Activated CD4-positive, alpha-beta T cell treated with anti-CD3 and anti-CD28 coated beads for 36 hours (primary cell): ENCODE measurements around the gene M1AP. TPM values are rescaled to one million over a fixed set of nuclear protein-coding genes. Genes with fewer than 3 reads are reported as not detected.

Experiments
- ATAC-seq: fragments of 200-7000 bp; cut with Tn5 transposase; one replicate; pipeline ENCODE4 v1.10.0; 2021; ENCODE audit warnings: mild to moderate bottlenecking, moderate library complexity
- CTCF ChIA-PET: fragments of 350-600 bp; sonication (Branson Sonifier 250); formaldehyde crosslinking; loops from one replicate; lab custom pipeline; 2021; ENCODE audit warnings: antibody characterized with exemption; lab: Charles Lee
- POLR2A ChIA-PET: fragments of 350-600 bp; sonication (Branson Sonifier 250); formaldehyde crosslinking; loops from one replicate; lab custom pipeline; 2021; ENCODE audit warnings: antibody characterized with exemption, inconsistent platforms; lab: Charles Lee
- DNase-seq: peaks from one replicate; pipeline ENCODE4 v3.0.0-alpha.2; 2020
- H3K27ac Mint-ChIP-seq: one replicate; pipeline ENCODE4 v1.8.0; 2021; ENCODE audit warnings: mixed read lengths
- H3K27me3 Mint-ChIP-seq: one replicate; pipeline ENCODE4 v1.8.0; 2021; ENCODE audit warnings: mixed read lengths
- H3K36me3 Mint-ChIP-seq: one replicate; pipeline ENCODE4 v1.8.0; 2021; ENCODE audit warnings: low read depth, mixed read lengths
- H3K4me1 Mint-ChIP-seq: one replicate; pipeline ENCODE4 v1.8.0; 2021; ENCODE audit warnings: mixed read lengths
- H3K4me3 Mint-ChIP-seq: one replicate; pipeline ENCODE4 v1.8.0; 2021; ENCODE audit warnings: mild to moderate bottlenecking, moderate library complexity, mixed read lengths
- H3K9me3 Mint-ChIP-seq: one replicate; pipeline ENCODE4 v1.8.0; 2021; ENCODE audit warnings: low read depth, mixed read lengths
- intact Hi-C, 2 experiments: fragments of 100-400 bp; cut with DNase I in 1 of 2; cut with micrococcal nuclease in 1 of 2; formaldehyde crosslinking; loops; one replicate each; pipeline versions ENCODE4 v1.14.2 to v1.15.1; 2022 to 2024; cut with DNase I, micrococcal nuclease
- total RNA-seq, 2 experiments: library from RNA; stranded (reverse); gene quantifications; one replicate each; pipeline ENCODE4 v1.2.3, GENCODE V29; 2021

Gene M1AP
- total RNA-seq, 2 experiments from 2014 or later = 0.18 to 0.33 TPM

DNA sequence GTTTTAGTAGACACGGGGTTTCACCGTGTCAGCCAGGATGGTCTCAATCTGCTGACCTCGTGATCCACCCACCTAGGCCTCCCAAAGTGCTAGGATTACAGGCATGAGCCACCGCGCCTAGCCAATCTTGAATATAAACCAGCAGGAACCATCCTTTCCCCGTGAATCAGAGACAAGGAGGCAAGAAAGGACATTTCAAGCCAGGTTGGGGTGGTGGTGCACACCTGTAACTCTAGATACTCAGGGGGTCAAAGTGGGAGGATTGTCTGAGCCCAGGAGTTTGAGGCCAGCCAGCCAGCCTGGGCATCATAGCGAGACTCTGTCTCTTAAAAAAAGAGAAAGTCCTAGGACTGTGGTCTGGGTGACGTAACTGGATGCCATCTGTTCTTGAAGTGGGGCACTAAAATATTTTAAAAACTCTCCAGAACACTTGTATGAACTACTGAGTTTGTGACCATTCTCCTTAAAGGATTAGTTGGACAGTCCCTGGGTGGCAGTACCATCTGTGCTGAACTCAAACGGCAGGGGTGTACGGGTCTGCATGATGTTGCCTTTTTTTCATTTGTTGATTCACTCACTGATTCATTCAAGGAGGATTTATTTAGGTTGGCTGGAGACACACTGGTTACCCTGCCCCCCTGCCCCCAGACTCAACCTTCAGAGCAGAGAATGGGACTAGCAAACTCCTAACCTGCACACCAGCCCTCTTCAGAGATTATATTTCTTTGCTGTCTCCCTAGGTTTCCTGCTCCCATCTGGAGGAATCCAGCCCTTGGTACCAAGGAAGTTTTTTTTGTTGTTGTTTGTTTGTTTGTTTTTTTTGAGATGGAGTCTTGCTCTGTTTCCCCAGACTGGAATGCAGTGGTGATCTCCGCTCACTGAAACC, 136.8 kb downstream of the M1AP start:
- H3K36me3 Mint-ChIP-seq = peaks cover 7% of the 10 kb centered on the region
- no peak overlapping the region for H3K4me3 Mint-ChIP-seq
- H3K4me1 Mint-ChIP-seq = peaks cover 26% of the 10 kb centered on the region
- intact Hi-C loops = no loop called here
- ChIA-PET CTCF (interaction anchor here (1.1 to 1.7 kb wide), 3 partner anchors 8 to 11 kb away, joined by 3 to 7 read pairs (median 6); no protein-coding TSS in a partner anchor), POLR2A (no interaction called here)
- H3K27me3 Mint-ChIP-seq = peaks cover 41% of the 10 kb centered on the region
- ATAC-seq = no peak
- DNase-seq = no peak
- no peak overlapping the region for H3K27ac Mint-ChIP-seq
- H3K9me3 Mint-ChIP-seq = no peaks in the 10 kb centered on the region

DNA sequence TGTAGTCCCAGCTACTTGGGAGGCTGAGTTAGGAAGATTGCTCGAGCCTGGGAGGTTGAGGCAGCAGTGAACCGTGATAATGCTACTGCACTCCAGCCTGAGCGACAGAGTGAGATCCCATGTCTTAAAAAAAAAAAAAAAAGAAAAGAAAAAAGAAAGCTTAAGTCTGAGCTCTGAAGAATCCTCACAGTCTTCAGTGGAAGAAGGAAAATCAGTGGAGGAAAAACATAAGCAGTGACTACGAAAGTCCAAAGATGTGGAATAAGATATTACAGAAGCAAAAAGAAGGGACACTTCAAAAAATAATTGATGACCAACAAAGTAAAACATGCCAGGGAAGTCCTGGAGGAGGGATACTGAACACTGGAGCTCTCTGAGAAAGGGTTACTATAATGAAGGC, 137.9 kb downstream of the M1AP start:
- H3K36me3 Mint-ChIP-seq = peaks cover 15% of the 10 kb centered on the region
- peaks cover 36% of the 10 kb centered on the region for H3K27me3 Mint-ChIP-seq
- POLR2A ChIA-PET = interaction anchor here (0.9 to 1.7 kb wide), 2 partner anchors 16 to 52 kb away, joined by 3 to 5 read pairs; partner anchors contain the start of genes DQX1 and WBP1
- no peak overlapping the region for H3K27ac Mint-ChIP-seq
- DNase-seq = no peak
- no peaks in the 10 kb centered on the region for H3K9me3 Mint-ChIP-seq
- intact Hi-C loops = no loop called here
- peaks cover 26% of the 10 kb centered on the region for H3K4me1 Mint-ChIP-seq
- H3K4me3 Mint-ChIP-seq = no peak overlapping the region
- CTCF ChIA-PET = interaction anchor here (1.1 to 1.7 kb wide), 4 partner anchors 9 to 27 kb away, joined by 3 to 7 read pairs (median 6); partner anchors contain the start of genes CCDC142 and TTC31
- no peak for ATAC-seq

DNA sequence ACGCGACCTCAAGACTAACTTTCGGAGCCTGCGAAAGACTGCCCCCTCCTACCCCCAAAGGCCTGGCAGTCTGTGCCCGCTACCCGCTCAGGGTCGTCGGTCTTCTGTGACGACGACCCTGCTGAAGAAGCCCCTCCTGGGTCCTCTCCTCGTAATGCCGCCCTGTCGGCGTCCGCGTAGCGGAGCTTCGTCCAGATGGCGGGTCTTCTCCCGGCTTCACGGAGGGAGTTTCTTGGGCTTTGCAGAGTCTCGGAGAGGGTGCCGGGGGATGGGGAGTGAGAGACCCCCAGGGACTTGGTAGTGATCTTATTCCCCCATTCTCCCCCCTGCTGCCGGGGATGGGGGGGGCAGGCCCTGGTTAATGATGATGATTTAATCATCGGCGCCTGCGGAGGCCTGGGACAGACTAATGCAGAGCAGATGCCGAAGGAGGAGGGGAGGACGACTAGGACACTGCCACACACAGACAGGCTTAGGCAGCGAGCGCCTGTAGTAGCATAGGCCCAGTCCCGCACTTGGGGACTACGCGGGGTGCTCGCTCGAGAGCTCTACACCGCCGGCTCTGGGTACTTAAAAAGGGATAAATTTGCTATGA, 140.1 kb downstream of the M1AP start:
- peaks cover 34% of the 10 kb centered on the region for H3K36me3 Mint-ChIP-seq
- no peaks in the 10 kb centered on the region for H3K9me3 Mint-ChIP-seq
- H3K4me1 Mint-ChIP-seq = peaks cover 35% of the 10 kb centered on the region
- ChIA-PET POLR2A (interaction anchor here (0.6 kb wide), 1 partner anchor 86 kb away, joined by 3 read pairs; no protein-coding TSS in a partner anchor), CTCF (interaction anchor here (0.5 to 2.0 kb wide), 4 partner anchors 23 to 80 kb away, joined by 3 to 6 read pairs (median 4); no protein-coding TSS in a partner anchor)
- ATAC-seq (peak; percentile 16), DNase-seq (peak; percentile 51)
- peak overlapping the region; percentile 93 for H3K4me3 Mint-ChIP-seq
- H3K27me3 Mint-ChIP-seq = peaks cover 39% of the 10 kb centered on the region
- intact Hi-C loops = loop anchor here (1.0 to 5.0 kb wide), 10 partner anchors 21 to 771 kb away; partner anchors contain the start of genes AUP1 (in 2 of the 2), HTRA2 (in 2 of the 2), TTC31 (in 2 of the 2) and DOK1 (in 1 of the 2)
- peak overlapping the region; percentile 99 for H3K27ac Mint-ChIP-seq

Other genes with a start within 250 kb of the M1AP start
- gene C2orf81, start 226.7 kb downstream of the M1AP start, total RNA-seq = 1 to 10 TPM; 4.5 to 4.9 TPM
- 100 to 1,000 TPM; 103 to 119 TPM for gene WDR54, start 226.6 kb downstream of the M1AP start, total RNA-seq
- 1 to 10 TPM; 1.8 to 2.5 TPM for gene RTKN, start 206.4 kb downstream of the M1AP start, total RNA-seq
- gene INO80B, start 193.2 kb downstream of the M1AP start, total RNA-seq = 10 to 100 TPM; 24.2 to 25.6 TPM
- gene WBP1, start 189.9 kb downstream of the M1AP start, total RNA-seq = 10 to 100 TPM; 24.9 to 30.2 TPM
- gene MOGS, start 182.9 kb downstream of the M1AP start, total RNA-seq = 10 to 100 TPM; 44.2 to 48.9 TPM
- 10 to 100 TPM; 87.4 to 88.5 TPM for gene MRPL53, start 175.7 kb downstream of the M1AP start, total RNA-seq
- gene CCDC142, start 165.3 kb downstream of the M1AP start, total RNA-seq = 10 to 100 TPM in 1 of 2 experiments, 1 to 10 TPM in 1; 9.7 to 13.2 TPM
- gene TTC31, start 165.2 kb downstream of the M1AP start, total RNA-seq = 10 to 100 TPM; 24.0 to 24.6 TPM
- gene LBX2, start 148.7 kb downstream of the M1AP start, total RNA-seq = under 1 TPM in 1 of 2 experiments, not detected in 1; 0.28 TPM
- 10 to 100 TPM; 21.7 to 28.7 TPM for gene PCGF1, start 140.6 kb downstream of the M1AP start, total RNA-seq
- gene TLX2, start 133.9 kb downstream of the M1AP start, total RNA-seq = under 1 TPM; 0.18 to 0.21 TPM
- under 1 TPM; 0.40 to 0.41 TPM for gene DQX1, start 122.1 kb downstream of the M1AP start, total RNA-seq
- 100 to 1,000 TPM in 1 of 2 experiments, 10 to 100 TPM in 1; 92.0 to 122 TPM for gene AUP1, start 118.6 kb downstream of the M1AP start, total RNA-seq
- gene HTRA2, start 118.4 kb downstream of the M1AP start, total RNA-seq = 10 to 100 TPM; 43.5 to 47.7 TPM
- gene LOXL3, start 94.4 kb downstream of the M1AP start, total RNA-seq = under 1 TPM; 0.86 to 0.96 TPM
- 10 to 100 TPM; 17.2 to 17.9 TPM for gene DOK1, start 93.6 kb downstream of the M1AP start, total RNA-seq
- 1 to 10 TPM; 5.7 to 7.4 TPM for gene SEMA4F, start 5.9 kb upstream of the M1AP start, total RNA-seq
- 100 to 1,000 TPM in 1 of 2 experiments, 10 to 100 TPM in 1; 84.4 to 105 TPM for gene HK2, start 185.8 kb upstream of the M1AP start, total RNA-seq